Measurements from ENCODE around the gene MIPEP.

DNA sequence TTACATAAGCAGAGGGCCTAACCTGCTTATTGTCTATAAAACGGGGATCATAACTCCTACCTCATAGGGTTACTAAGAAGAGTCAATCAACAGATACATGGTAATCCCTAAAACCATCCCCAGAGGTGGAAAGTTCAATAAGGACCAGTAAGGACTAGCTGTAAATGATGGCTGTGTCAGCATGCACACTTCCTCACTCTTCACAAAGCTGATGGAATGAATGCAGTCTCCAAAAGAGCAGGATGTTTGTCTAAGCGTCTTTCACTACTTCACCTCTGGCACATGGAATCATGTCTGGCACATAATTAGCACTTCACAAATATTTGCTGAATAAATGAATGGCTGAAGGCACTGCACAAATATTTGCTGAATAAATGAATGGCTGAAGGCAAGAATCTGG is 134.2 kb downstream of the MIPEP start:
- TF ChIP-seq, protein P1, sequence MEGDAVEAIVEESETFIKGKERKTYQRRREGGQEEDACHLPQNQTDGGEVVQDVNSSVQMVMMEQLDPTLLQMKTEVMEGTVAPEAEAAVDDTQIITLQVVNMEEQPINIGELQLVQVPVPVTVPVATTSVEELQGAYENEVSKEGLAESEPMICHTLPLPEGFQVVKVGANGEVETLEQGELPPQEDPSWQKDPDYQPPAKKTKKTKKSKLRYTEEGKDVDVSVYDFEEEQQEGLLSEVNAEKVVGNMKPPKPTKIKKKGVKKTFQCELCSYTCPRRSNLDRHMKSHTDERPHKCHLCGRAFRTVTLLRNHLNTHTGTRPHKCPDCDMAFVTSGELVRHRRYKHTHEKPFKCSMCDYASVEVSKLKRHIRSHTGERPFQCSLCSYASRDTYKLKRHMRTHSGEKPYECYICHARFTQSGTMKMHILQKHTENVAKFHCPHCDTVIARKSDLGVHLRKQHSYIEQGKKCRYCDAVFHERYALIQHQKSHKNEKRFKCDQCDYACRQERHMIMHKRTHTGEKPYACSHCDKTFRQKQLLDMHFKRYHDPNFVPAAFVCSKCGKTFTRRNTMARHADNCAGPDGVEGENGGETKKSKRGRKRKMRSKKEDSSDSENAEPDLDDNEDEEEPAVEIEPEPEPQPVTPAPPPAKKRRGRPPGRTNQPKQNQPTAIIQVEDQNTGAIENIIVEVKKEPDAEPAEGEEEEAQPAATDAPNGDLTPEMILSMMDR (IDR thresholded peaks at IDR 0.05; ENCODE audit: poor library complexity): no peak
- TF ChIP-seq EZH2 (IDR thresholded peaks at IDR 0.05; ENCODE audit: borderline replicate concordance): no peak

Data from hepatocyte (in vitro differentiated cells).